ENCODE data around the gene ARHGEF12. TPM values are rescaled to one million over a fixed set of nuclear protein-coding genes. Genes with fewer than 3 reads are reported as not detected.

Gene ARHGEF12
- polyA plus RNA-seq, 3 donors = 13.9 to 27.7 (median 20.7) TPM

GRCh38 chr11:120448240-120448639 lies 112.0 kb downstream of the ARHGEF12 start:
- H3K27ac ChIP-seq (ENCODE audit: low read depth, low read length) = no peak overlapping the region
- 88 to 95% (median 90%) methylated on average over 3 of the region's 3 CpGs for WGBS, 3 donors

DNA sequence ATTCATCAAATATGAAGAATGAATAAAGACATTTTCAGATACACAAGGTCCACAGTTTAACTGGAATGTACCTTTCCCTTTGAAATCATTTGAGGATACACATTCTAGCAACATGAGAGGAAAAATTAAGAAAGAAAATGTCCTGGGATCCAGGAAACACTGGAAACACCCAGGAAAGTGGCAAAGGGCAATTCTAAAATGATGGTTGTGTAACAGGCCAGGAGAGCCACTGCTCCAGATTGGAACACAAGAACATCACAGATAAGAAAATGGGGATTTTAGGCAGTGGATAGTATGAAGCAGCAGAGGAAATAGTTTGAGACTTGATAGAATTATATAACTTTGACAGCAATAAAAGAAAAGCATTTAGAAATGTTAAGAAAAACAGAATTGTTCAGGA lies 119.3 kb downstream of the ARHGEF12 start:
- H3K27ac ChIP-seq (ENCODE audit: low read depth, low read length) = no peak overlapping the region

DNA sequence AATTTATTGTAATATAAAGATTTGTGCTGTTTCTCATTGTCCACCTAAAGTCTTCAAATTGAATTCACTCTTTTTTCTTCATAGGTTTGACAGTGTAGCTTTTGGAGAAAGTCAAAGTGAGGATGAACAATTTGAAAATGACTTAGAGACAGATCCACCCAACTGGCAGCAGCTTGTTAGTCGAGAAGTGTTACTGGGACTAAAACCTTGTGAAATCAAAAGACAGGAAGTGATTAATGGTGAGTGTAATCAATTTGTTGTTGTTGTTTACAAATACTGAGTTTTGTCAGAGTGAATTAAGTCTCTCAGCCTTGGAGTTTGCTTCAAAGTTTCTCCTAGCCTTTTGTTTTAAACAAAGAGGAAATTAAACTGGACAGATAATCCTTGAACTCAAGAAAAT lies 121.8 kb downstream of the ARHGEF12 start:
- H3K27ac ChIP-seq (ENCODE audit: low read depth, low read length) = no peak overlapping the region
- WGBS, 3 donors = 71 to 84% (median 79%) methylated on average over 1 of the region's 1 CpG

DNA sequence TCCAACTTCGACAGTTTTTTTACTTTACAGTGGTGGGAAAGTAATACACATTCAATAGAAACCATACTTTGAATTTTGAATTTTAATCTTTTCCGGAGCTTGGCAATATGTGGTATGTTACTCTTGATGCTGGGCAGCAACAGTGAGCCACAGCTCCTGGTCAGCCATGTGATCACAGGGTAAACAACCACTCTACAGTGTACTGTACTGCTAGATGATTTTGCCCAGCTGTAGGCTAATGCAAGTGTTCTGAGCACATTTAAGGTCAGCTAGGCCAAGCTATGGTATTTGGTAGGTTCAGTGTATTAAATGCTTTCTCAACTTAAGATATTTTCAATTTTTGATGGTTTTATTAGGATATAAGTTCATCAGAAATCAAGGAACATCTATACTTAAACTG lies 126.6 kb downstream of the ARHGEF12 start:
- WGBS, 3 donors = 94 to 100% (median 97%) methylated on average over 2 of the region's 2 CpGs
- H3K27ac ChIP-seq (ENCODE audit: low read depth, low read length) = no peak overlapping the region

DNA sequence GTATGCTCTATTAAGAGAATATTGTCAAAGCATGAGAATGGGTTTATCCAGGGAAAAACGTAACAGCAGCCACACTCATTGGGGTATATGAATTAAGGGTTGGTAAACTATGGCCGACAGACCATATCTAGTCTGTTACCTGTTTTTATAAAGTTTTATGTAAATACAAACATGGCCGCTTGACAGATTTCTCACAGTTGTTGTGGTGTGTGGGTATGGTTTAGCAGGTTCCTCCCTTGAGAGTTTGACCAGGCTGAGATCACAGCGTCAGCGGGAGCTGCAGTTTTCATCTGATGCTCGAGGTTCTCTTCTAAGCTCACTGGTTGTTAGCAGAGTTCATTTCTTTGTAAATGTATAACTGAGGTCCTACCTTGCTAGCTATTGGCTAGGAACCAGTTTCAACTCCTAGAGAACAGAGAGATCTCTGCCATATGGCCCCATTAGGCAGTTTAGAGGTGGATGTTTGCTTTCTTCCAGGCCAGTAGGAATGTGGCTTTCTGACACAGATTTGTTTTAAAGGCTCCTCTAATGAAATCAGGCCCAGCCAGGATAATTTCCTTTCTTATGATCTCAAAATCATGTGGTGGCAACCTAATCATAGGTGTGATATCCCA lies 129.8 kb downstream of the ARHGEF12 start:
- no peak overlapping the region for H3K27ac ChIP-seq (ENCODE audit: low read depth, low read length)
- WGBS, 3 donors = 86 to 95% (median 91%) methylated on average over 6 of the region's 6 CpGs

- no peak overlapping the region for H3K27ac ChIP-seq (ENCODE audit: low read depth, low read length)
- WGBS, 3 donors = 94 to 98% (median 95%) methylated on average over 6 of the region's 6 CpGs
Observed at GRCh38 chr11:120467627-120468026, 131.4 kb downstream of the ARHGEF12 start.

DNA sequence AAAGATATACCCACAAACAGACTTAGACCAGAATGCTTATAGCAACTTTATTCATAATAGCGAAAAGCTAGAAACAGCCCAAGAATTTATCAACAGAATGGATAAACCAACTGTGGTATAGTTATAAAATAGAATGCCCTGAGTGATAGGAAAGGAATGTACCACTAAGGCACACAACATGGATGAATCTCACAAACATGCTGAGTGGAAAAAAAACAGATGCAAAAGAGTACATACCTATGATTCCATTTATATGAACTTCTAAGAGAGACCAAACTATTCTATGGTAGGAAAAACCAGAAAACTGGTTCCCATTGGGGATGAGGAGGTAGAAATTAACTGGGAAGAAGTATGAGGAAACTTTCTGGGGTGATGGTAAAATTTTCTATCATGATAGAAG lies 134.9 kb downstream of the ARHGEF12 start:
- WGBS, 3 donors = 97 to 100% (median 98%) methylated on average over 1 of the region's 1 CpG
- no peak overlapping the region for H3K27ac ChIP-seq (ENCODE audit: low read depth, low read length)

- 93 to 96% (median 94%) methylated on average over 3 of the region's 3 CpGs for WGBS, 3 donors
- no peak overlapping the region for H3K27ac ChIP-seq (ENCODE audit: low read depth, low read length)
Observed at GRCh38 chr11:120471994-120472393, 135.8 kb downstream of the ARHGEF12 start.

DNA sequence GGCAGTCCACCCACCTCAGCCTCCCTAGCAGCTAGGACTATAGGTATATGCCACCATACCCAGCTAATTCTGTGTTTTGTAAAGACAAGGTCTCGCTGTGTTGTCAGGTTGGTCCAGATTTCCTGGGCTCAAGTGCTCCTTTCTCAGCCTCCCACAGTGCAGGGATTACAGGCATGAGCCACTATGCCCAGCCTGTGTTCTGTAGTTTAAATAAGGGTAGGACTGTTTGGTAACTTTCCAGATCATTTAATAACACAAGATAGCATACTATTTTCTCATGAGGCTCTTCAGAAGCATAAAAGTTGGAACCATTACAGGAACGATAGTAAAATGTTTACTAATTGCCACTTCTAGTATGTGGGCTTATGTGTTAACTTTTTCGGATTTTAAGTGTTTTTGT lies 137.3 kb downstream of the ARHGEF12 start:
- WGBS, 3 donors = 89 to 91% (median 90%) methylated on average over 3 of the region's 3 CpGs
- no peak overlapping the region for H3K27ac ChIP-seq (ENCODE audit: low read depth, low read length)

- WGBS, 3 donors = 89 to 95% (median 90%) methylated on average over 6 of the region's 6 CpGs
- no peak overlapping the region for H3K27ac ChIP-seq (ENCODE audit: low read depth, low read length)
Observed at GRCh38 chr11:120482149-120482548, 145.9 kb downstream of the ARHGEF12 start.

GRCh38 chr11:120484722-120485121 lies 148.5 kb downstream of the ARHGEF12 start:
- no peak overlapping the region for H3K27ac ChIP-seq (ENCODE audit: low read depth, low read length)
- 68 to 88% (median 83%) methylated on average over 3 of the region's 3 CpGs for WGBS, 3 donors

DNA sequence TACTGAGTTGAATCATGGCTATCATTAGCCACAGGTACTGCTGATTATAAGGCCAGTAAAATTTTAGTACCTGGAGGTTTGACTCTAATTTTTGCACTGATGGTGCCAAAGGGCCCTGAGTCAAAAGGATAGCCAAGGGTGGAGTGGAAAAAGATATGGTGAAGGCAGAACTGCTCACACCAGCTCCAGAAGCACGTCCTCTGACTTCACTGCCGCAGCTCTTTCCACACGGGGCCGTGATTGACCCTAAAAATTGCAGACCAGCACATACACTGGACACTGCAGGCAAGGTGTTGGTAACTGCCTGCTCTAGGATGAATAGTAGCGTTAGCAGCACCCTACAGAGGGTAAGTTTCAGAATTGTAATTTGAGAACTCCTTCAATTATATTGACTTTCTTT lies 149.9 kb downstream of the ARHGEF12 start:
- no peak overlapping the region for H3K27ac ChIP-seq (ENCODE audit: low read depth, low read length)
- WGBS, 3 donors = 91 to 94% (median 91%) methylated on average over 5 of the region's 5 CpGs

DNA sequence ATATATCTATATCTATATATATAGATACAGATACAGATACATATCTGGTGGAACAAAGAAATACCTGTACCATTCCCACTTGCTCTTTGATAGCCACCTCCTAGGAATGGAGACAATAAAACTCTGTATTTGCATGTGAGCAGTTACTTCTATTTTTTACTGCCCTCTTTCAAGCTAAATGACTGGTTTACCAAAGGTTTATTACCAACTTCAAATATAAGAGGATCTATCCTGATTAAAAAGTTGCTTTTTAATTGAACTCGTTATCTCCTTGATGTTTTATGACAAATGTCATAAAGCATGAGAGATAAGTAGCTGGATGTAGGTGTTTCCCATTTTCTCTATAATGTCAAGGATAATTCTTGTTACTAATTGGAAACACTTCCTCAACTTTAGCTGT lies 153.6 kb downstream of the ARHGEF12 start:
- 92 to 95% (median 93%) methylated on average over 1 of the region's 1 CpG for WGBS, 3 donors

GRCh38 chr11:120492486-120492885 lies 156.3 kb downstream of the ARHGEF12 start:
- WGBS, 3 donors = 63 to 74% (median 72%) methylated on average over 3 of the region's 3 CpGs
- no peak overlapping the region for H3K27ac ChIP-seq (ENCODE audit: low read depth, low read length)

More for the DNA sequence above, 153.6 kb downstream of the ARHGEF12 start:
- no peak overlapping the region for H3K27ac ChIP-seq (ENCODE audit: low read depth, low read length)

GRCh38 chr11:120494595-120494994 lies 158.4 kb downstream of the ARHGEF12 start:
- WGBS, 3 donors = 53 to 54% (median 53%) methylated on average over 2 of the region's 2 CpGs
- H3K27ac ChIP-seq (ENCODE audit: low read depth, low read length) = no peak overlapping the region

DNA sequence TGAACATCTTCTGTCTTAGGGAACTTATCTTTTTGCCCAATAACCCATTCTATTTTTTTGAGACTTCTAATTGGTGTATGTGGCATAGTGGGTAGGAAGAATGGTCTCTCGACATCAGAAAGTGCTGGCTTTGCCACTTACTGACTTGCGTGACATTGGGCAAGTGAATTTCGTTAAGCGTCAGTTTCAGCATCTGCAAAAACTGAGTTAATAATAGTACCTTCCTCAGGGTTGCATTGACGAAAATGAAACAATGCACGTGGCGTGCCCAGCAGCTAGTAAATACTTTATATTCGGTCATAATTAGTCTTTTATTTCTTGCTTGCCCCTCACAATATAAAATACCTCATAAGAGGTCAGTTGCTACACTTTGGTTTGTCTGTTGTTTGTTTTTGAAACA lies 162.9 kb downstream of the ARHGEF12 start:
- 86 to 91% (median 90%) methylated on average over 8 of the region's 8 CpGs for WGBS, 3 donors

DNA sequence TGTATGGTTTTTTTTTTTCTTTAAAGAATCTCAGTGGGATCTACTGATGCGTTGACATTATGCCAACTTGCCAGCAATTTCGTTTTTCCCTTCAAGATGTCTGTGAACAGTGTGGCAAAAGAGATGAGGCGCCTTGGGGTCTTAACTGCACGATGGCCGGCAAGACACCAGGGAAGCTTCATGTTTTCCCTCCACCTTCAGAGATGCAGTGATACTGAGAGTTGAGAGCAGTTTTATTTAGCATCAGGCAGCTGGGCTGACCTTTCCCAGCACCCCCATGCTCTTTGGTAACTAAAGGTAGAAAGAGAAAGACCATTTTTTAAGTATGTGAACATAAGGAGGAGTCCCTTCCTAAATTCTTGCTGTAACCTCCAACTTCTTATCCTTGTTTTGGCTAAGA lies 163.6 kb downstream of the ARHGEF12 start:
- 70 to 81% (median 80%) methylated on average over 5 of the region's 5 CpGs for WGBS, 3 donors
- no peak overlapping the region for H3K27ac ChIP-seq (ENCODE audit: low read depth, low read length)

More for the DNA sequence above, 162.9 kb downstream of the ARHGEF12 start:
- H3K27ac ChIP-seq (ENCODE audit: low read depth, low read length) = no peak overlapping the region

GRCh38 chr11:120500414-120501071 lies 164.3 kb downstream of the ARHGEF12 start:
- WGBS, 3 donors = 44 to 59% (median 50%) methylated on average over 14 of the region's 14 CpGs
- H3K27ac ChIP-seq (ENCODE audit: low read depth, low read length) = no peak overlapping the region

- H3K27ac ChIP-seq (ENCODE audit: low read depth, low read length) = no peak overlapping the region
- 35 to 57% (median 53%) methylated on average over 2 of the region's 2 CpGs for WGBS, 3 donors
Observed at GRCh38 chr11:120501440-120501839, 165.2 kb downstream of the ARHGEF12 start.

Measured in adipose tissue (tissue), 3 donors.